22Rv1 (cell line): Measurements from ENCODE around the gene BEAN1.
"Not testable (repeated sequence)": the region's sequence is repeated elsewhere in the genome, so short reads cannot be mapped to it uniquely, and the experiment has no call there.

Source experiments
- H3K27ac ChIP-seq: fragments of 450-650 bp; 2 replicates; pipeline ENCODE4 v1.5.1; 2017
- ZFX ChIP-seq: fragments of 450-650 bp; IDR thresholded peaks from 2 replicates; pipeline ENCODE4 v1.6.1; 2017; ENCODE audit warnings: antibody characterized with exemption, borderline replicate concordance
- TF ChIP-seq, protein P1 (sequence below): fragments of 450-650 bp; IDR thresholded peaks from 2 replicates; pipeline ENCODE4 v1.5.1; 2017; ENCODE audit warnings: mild to moderate bottlenecking

Gene BEAN1

DNA sequence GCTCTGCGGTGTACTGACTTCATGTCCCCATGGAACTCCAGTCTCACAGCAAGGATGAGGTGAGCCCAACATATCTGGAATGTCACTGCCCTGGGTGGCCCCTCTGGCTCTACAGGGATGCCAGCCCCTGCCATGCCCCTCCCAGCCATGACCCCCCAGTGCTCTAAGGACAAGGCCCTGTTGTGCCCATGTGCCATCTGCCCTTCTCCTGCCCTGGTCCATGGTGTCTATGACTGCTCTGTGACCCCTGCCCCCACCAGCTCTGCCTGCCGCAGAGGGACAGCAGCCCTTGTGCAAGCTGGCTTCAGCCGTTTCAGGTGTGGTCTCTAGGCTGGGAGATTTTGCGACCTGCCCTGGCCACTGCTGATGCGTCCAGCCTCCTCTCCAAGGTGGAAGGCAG is 82.5 kb downstream of the BEAN1 start:
- TF ChIP-seq, protein P1, sequence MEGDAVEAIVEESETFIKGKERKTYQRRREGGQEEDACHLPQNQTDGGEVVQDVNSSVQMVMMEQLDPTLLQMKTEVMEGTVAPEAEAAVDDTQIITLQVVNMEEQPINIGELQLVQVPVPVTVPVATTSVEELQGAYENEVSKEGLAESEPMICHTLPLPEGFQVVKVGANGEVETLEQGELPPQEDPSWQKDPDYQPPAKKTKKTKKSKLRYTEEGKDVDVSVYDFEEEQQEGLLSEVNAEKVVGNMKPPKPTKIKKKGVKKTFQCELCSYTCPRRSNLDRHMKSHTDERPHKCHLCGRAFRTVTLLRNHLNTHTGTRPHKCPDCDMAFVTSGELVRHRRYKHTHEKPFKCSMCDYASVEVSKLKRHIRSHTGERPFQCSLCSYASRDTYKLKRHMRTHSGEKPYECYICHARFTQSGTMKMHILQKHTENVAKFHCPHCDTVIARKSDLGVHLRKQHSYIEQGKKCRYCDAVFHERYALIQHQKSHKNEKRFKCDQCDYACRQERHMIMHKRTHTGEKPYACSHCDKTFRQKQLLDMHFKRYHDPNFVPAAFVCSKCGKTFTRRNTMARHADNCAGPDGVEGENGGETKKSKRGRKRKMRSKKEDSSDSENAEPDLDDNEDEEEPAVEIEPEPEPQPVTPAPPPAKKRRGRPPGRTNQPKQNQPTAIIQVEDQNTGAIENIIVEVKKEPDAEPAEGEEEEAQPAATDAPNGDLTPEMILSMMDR = no peak
- no peak for TF ChIP-seq ZFX
- no peak overlapping the region for H3K27ac ChIP-seq

- peak overlapping the region; percentile 42 for H3K27ac ChIP-seq
- TF ChIP-seq, protein P1 = no peak
- TF ChIP-seq ZFX = no peak
Observed at GRCh38 chr16:66510298-66510697, 83.2 kb downstream of the BEAN1 start.

DNA sequence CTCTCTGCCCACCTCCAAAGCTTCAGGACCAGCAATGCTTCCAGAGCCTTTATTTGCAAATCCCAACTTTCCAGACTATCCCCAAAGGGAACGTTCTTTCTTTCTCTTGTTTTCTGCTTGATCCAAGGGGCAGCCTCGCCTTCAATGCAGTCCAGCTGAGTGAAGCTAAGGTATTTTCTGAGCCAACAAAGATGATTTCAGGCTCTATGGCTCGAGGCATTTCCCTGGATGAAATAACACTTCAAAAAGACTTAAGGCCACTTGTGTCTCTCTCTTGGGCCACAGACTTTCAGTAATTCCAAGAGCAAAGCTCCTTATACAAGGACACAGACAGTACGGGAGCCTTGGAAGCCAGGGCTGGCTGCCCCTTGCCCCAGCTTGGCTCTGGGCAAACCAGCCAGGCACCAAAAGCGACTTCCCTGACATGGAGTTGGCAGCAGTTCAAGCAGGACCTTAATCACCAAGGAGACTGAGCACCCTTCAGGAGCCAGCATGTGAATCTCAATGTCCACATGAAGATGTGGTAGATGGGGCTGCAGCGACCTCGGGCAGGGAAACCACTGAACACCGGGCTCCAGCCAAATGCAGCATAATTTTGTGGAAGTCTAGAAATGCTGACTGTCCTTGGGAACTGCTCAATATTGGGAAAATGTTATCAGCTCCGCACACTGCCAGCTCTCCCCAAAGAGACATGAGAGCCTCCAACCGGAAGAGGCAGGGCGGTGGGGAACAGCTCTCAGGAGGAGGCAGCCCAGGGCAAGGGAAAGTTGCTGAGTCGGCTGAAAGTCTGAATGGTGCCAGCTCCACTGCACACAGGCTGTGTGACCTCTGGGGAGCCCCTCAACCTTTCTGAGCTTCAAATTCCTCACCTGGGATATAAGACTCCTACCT is 83.9 kb downstream of the BEAN1 start:
- TF ChIP-seq, protein P1 = no peak
- TF ChIP-seq ZFX = no peak
- H3K27ac ChIP-seq = peak overlapping the region; percentile 42

- no peak overlapping the region for H3K27ac ChIP-seq
- TF ChIP-seq ZFX = no peak
- TF ChIP-seq, protein P1 = no peak
Observed at GRCh38 chr16:66511602-66512271, 84.6 kb downstream of the BEAN1 start.

DNA sequence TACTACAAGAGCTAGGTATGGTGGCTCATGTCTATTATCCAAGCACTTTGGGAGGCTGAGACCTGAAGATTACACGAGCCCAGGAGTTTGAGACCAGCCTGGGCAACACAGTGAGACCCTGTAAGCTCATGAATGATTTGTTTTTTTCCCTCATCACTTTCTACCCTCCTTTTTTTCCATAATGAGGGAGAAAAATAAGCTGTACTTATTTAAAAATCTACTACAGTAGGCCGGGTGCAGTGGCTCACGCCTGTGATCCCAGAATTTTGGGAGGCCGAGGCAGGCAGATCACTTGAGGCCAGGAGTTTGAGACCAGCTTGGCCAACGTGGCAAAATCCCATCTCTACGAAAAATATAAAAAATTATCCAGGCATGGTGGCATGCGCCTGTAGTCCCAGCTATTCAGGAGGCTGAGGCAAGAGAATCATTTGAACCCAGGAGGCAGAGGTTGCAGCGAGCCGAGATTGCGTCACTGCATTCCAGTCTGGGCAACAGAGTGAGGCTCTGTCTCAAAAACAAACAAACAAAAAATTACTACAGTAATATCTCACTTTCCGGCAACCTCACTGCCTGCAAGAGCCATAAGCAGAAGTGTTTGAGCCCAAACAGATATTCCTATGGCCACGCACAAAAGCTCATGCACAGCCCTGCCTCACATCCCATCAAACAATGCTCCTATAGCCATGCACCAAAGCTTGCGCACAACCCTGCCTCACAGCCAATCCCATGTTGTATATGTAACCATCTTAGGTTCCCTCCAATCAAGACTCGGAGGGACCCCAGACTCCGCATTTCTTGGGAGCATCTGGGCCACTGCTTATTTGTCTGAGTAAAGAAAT is 85.4 kb downstream of the BEAN1 start:
- TF ChIP-seq ZFX = no peak
- TF ChIP-seq, protein P1 = no peak
- H3K27ac ChIP-seq = no peak overlapping the region

GRCh38 chr16:66513111-66513723 is 86.1 kb downstream of the BEAN1 start:
- no peak for TF ChIP-seq ZFX
- TF ChIP-seq, protein P1 = no peak
- H3K27ac ChIP-seq = no peak overlapping the region

DNA sequence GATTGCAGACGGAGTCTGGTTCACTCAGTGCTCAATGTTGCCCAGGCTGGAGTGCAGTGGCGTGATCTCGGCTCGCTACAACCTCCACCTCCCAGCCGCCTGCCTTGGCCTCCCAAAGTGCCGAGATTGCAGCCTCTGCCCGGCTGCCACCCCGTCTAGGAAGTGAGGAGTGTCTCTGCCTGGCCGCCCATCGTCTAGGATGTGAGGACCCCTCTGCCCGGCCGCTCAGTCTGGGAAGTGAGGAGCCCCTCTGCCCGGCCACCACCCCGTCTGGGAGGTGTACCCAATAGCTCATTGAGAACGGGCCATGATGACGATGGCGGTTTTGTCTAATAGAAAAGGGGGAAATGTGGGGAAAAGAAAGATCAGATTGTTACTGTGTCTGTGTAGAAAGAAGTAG is 87.3 kb downstream of the BEAN1 start:
- not testable (repeated sequence) for H3K27ac ChIP-seq

DNA sequence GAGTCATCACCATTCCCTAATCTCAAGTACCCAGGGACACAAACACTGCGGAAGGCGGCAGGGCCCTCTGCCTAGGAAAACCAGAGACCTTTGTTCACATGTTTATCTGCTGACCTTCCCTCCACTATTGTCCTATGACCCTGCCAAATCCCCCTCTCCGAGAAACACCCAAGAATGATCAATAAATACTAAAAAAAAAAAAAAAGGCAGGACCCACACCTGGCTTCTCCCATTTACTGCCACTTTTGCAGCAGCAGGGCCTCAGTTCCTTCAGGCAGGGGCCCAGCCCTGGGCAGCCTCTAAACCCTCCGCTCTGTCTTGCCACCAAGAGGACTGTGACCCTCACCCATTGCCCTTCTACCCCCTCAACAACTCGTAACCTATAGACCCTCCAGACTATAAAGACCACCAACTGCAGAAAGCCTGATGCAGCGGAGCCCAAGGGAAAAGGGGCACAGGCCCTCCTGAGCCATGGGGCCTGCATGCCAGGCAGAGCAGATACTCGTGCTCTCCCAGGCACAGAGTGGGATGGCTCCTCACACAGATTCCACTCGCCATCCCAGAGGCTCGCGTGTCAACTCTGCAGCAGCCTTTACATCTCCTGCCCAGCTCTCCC is 88.0 kb downstream of the BEAN1 start:
- H3K27ac ChIP-seq = peak overlapping the region; percentile 97; the same call in 1 of the 2 replicates
